ENCODE measurements around the gene DBP. TPM values are rescaled to one million over a fixed set of nuclear protein-coding genes. Genes with fewer than 3 reads are reported as not detected.

The DBP gene
- total and polyA plus RNA-seq, 4 donors: 6.8 to 16.8 (median 9.8) TPM

- DNase-seq: peak in 1 of 3 donors; percentile 6
- ATAC-seq (ENCODE audit: insufficient read depth, low FRiP score): no peak
- no peak overlapping the region for H3K9ac ChIP-seq (ENCODE audit: insufficient read depth in 1 of 2, low read length in 2 of 2)
- H3K4me3 ChIP-seq: no peak overlapping the region
- H3K9me3 ChIP-seq (ENCODE audit: control insufficient read depth in 4 of 4, insufficient read depth in 3 of 4, low read length in 3 of 4): no peaks in the 10 kb centered on the region
- H3K4me1 ChIP-seq (ENCODE audit: control insufficient read depth in 5 of 5, insufficient read depth in 5 of 5, low read length in 5 of 5): peaks cover 0 to 20% (median 0%) of the 10 kb centered on the region in 5 donors
- no peak for TF ChIP-seq CTCF (IDR thresholded peaks at IDR 0.05; ENCODE audit: control extremely low read depth, extremely low read depth)
- 14 to 25% methylated on average over 4 to 8 of the region's 10 CpGs for WGBS, 2 donors
- H3K36me3 ChIP-seq (ENCODE audit: control insufficient read depth in 4 of 4, insufficient read depth in 4 of 4, low read length in 4 of 4): no peaks in the 10 kb centered on the region
- H3K27me3 ChIP-seq (ENCODE audit: control insufficient read depth in 3 of 3, insufficient read depth in 3 of 3, low read length in 2 of 3): no peaks in the 10 kb centered on the region
- no peak overlapping the region for H3K27ac ChIP-seq (ENCODE audit: low read depth in 1 of 2, low read length in 1 of 2)
These were observed 9.6 kb upstream of the DBP start for GRCh38 chr19:48646722-48647216.

- Histone ChIP-seq H3K9ac (ENCODE audit: insufficient read depth in 1 of 2, low read length in 2 of 2) (peak within 1 kb of the TSS in 1 of 2 donors; percentile 49), H3K4me1 (ENCODE audit: control insufficient read depth in 5 of 5, insufficient read depth in 5 of 5, low read length in 5 of 5) (peaks cover 0 to 20% (median 0%) of the 10 kb centered on the region in 5 donors), H3K4me3 (peak within 1 kb of the TSS; percentile 32), H3K36me3 (ENCODE audit: control insufficient read depth in 4 of 4, insufficient read depth in 4 of 4, low read length in 4 of 4) (no peaks in the 10 kb centered on the region), H3K9me3 (ENCODE audit: control insufficient read depth in 4 of 4, insufficient read depth in 3 of 4, low read length in 3 of 4) (no peaks in the 10 kb centered on the region), H3K27ac (ENCODE audit: low read depth in 1 of 2, low read length in 1 of 2) (peak within 1 kb of the TSS; percentile 63 to 65), H3K27me3 (ENCODE audit: control insufficient read depth in 3 of 3, insufficient read depth in 3 of 3, low read length in 2 of 3) (peaks cover 0 to 5% (median 0%) of the 10 kb centered on the region in 3 donors)
- DNase-seq (peak; percentile 91 to 92 (median 91)), ATAC-seq (ENCODE audit: insufficient read depth, low FRiP score) (peak; percentile 89)
- 1% methylated on average over 25 to 33 of the region's 33 CpGs for WGBS, 2 donors
- TF ChIP-seq CTCF (IDR thresholded peaks at IDR 0.05; ENCODE audit: control extremely low read depth, extremely low read depth): peak; percentile 87
These were observed 9.0 kb upstream of the DBP start, which contains the start of gene CA11 for GRCh38 chr19:48646001-48646721. CA11 (minus strand) TSS chr19:48646187; CDS start chr19:48645632, 555 bp downstream.

GRCh38 chr19:48645620-48646000 is 8.4 kb upstream of the DBP start:
- WGBS, 2 donors: 0 to 2% methylated on average over 6 of the region's 6 CpGs
- ATAC-seq (ENCODE audit: insufficient read depth, low FRiP score): no peak
- peak overlapping the region in 1 of 2 donors; percentile 49 for H3K9ac ChIP-seq (ENCODE audit: insufficient read depth in 1 of 2, low read length in 2 of 2)
- no peaks in the 10 kb centered on the region for H3K36me3 ChIP-seq (ENCODE audit: control insufficient read depth in 4 of 4, insufficient read depth in 4 of 4, low read length in 4 of 4)
- no peak for DNase-seq
- peak overlapping the region in 1 of 2 donors; percentile 63 for H3K27ac ChIP-seq (ENCODE audit: low read depth in 1 of 2, low read length in 1 of 2)
- H3K4me3 ChIP-seq: no peak overlapping the region
- TF ChIP-seq CTCF (IDR thresholded peaks at IDR 0.05; ENCODE audit: control extremely low read depth, extremely low read depth): no peak
- no peaks in the 10 kb centered on the region for H3K9me3 ChIP-seq (ENCODE audit: control insufficient read depth in 4 of 4, insufficient read depth in 3 of 4, low read length in 3 of 4)
- H3K27me3 ChIP-seq (ENCODE audit: control insufficient read depth in 3 of 3, insufficient read depth in 3 of 3, low read length in 2 of 3): peaks cover 0 to 5% (median 0%) of the 10 kb centered on the region in 3 donors
- H3K4me1 ChIP-seq (ENCODE audit: control insufficient read depth in 5 of 5, insufficient read depth in 5 of 5, low read length in 5 of 5): peaks cover 0 to 20% (median 0%) of the 10 kb centered on the region in 5 donors
